ENCODE data around the gene FAM98B.

Gene FAM98B

DNA sequence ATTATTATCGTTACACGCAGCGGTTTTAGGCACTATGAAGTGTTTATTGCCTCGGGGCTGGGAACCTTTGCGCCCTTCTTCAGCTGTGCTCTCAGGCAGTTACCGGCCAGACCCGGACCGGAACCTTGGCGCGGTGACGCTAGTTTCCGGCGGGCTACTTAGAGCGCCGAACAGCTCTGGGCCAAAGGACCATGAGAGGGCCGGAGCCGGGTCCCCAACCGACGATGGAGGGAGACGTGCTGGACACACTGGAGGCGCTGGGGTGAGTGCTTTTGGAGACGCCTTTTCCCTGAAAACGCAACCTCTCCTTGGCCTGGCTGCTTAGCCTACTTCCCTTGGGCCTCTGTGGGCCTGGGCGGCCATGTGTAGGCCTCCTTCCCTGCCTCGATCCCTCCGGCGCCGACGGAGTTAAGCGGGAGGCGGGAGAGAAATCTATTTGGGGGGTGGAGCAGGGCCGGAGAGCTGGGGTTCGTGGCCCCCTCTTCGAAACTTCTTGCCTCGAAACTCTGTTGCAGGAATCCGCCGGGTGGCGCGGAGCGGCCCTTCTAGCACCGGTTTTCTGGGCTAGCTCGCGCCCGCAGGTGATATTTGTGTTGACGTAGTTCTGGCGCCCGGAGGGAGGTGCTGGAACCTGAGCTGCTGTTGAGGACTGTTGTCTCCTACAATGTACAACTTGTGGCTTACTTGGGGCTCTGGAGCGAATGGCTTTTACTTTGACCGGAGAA, at the start of gene FAM98B:
TSS of gene FAM98B (plus strand) at position 157 of the 725 bp plus-strand sequence. CDS start at position 192, 35 bp downstream.
- Histone ChIP-seq H3K4me3 (peak within 1 kb of the TSS; percentile 69 to 92 (median 88)), H3K9me3 (replicated peaks in 1 of 11) (no peaks in the 10 kb centered on the region), H3K4me2 (peak within 1 kb of the TSS; percentile 77 to 98 (median 94)), H3K4me1 (peaks cover 14 to 25% (median 19%) of the 10 kb centered on the region in 10 experiments), H3K36me3 (peaks cover 0 to 28% (median 15%) of the 10 kb centered on the region in 11 experiments; a peak in 19 of 22 replicates), H3K9ac (peak within 1 kb of the TSS; percentile 86 to 97 (median 93)), H3K27ac (peak within 1 kb of the TSS; percentile 67 to 95 (median 91)), H4K20me1 (peaks cover 0 to 48% (median 22%) of the 10 kb centered on the region in 11 experiments; a peak in 16 of 22 replicates), H3K27me3 (no peaks in the 10 kb centered on the region)
- no peak for TF ChIP-seq Cebpa-rat (IDR thresholded peaks at IDR 0.05)

DNA sequence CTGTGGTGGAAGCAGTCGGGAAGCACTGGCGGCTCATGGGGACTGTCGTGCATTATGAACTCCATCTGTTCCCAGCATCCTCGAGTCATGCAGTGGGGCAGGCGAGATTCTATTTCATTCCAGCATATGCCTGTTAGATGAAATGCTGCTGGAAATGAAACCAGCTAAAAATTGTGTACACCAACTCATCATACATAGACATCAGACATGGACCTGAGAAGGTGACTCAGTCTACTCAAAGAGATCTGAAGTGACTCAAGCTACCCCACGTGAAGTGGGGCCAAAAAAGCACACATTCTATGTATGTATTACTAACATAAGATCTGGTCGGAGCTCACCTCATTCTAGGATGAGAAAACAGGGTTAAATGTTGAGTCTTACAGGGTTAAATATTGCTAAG, 47.5 kb upstream of the FAM98B start:
- Histone ChIP-seq H3K27me3 (no peaks in the 10 kb centered on the region), H3K27ac (no peak overlapping the region), H4K20me1 (no peaks in the 10 kb centered on the region), H3K4me1 (peaks cover 0 to 24% (median under 1%) of the 10 kb centered on the region in 10 experiments; a peak in 9 of 20 replicates), H3K9ac (no peak overlapping the region), H3K9me3 (replicated peaks in 1 of 11) (peaks cover 0 to 16% (median 3%) of the 10 kb centered on the region in 11 experiments; a peak in 5 of 22 replicates), H3K36me3 (peaks cover 0 to 6% (median 0%) of the 10 kb centered on the region in 11 experiments; a peak in 1 of 22 replicates), H3K4me3 (no peak overlapping the region), H3K4me2 (peak overlapping the region in 1 of 11 experiments; percentile 20; a peak in 1 of 22 replicates)
- TF ChIP-seq Cebpa-rat (IDR thresholded peaks at IDR 0.05), result no peak

DNA sequence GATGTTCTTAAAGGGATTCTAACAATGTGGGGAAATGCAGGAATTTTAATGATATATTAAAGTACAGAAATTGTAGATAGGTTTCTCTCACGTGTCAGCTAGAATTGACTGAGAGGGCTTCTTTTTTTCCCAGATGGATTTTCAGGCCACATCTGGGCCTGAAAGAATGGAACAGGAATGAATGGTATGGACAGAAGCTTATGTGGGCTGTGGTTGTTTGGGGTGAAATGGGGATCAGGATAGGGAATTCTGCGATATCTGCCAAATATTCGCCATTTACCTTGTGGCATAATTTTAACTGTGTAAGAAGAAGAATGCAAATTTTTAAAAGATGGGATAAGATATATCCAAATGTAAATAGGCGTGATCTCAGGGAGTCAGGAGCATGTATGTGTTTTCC, 45.4 kb upstream of the FAM98B start:
- no peak for TF ChIP-seq Cebpa-rat (IDR thresholded peaks at IDR 0.05)
- peaks cover 4 to 45% (median 11%) of the 10 kb centered on the region in 10 experiments; a peak in 16 of 20 replicates for H3K4me1 ChIP-seq
- no peak overlapping the region for H3K4me3 ChIP-seq
- 0 out of 22 replicates have a peak, but pooled peaks cover 0 to 1% (median 0%) of the 10 kb centered on the region in 11 experiments for H3K9me3 ChIP-seq (replicated peaks in 1 of 11)
- no peaks in the 10 kb centered on the region for H3K36me3 ChIP-seq
- H4K20me1 ChIP-seq, result no peaks in the 10 kb centered on the region
- H3K27ac ChIP-seq, result no peak overlapping the region
- H3K9ac ChIP-seq, result no peak overlapping the region
- H3K27me3 ChIP-seq, result no peaks in the 10 kb centered on the region
- no peak overlapping the region for H3K4me2 ChIP-seq

DNA sequence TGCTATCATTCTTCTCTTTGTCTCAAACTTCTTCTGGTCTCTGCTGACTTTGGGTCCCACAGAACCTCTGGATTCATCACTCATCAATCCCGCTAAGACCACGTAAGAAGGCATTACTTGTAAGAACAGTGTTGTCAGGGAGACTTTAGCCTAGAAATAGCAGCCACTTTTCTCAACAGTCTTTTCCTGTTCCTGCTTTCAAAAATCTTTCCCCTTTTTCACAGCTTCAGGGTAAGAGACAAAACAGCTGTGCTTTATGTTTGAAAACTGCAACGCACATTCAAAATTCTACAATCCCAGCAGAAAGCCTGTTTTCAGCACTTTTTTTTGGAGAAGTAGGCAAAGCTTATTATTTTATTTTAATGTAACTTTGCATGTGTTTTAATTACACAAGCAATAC, 42.0 kb upstream of the FAM98B start:
- peak overlapping the region in 2 of 10 experiments; percentile 14 to 17; a peak in 2 of 20 replicates for H3K4me3 ChIP-seq
- H3K4me1 ChIP-seq, result peaks cover 4 to 41% (median 11%) of the 10 kb centered on the region in 10 experiments; a peak in 16 of 20 replicates
- H3K4me2 ChIP-seq, result peak overlapping the region; percentile 4 to 89 (median 28); a peak in 19 of 22 replicates
- H3K27ac ChIP-seq, result peak overlapping the region in 3 of 11 experiments; percentile 59 to 83 (median 74); a peak in 7 of 22 replicates
- H3K9me3 ChIP-seq (replicated peaks in 1 of 11), result no peaks in the 10 kb centered on the region
- no peaks in the 10 kb centered on the region for H3K27me3 ChIP-seq
- H3K36me3 ChIP-seq, result no peaks in the 10 kb centered on the region
- H3K9ac ChIP-seq, result peak overlapping the region in 4 of 11 experiments; percentile 30 to 66 (median 52); a peak in 7 of 22 replicates
- H4K20me1 ChIP-seq, result no peaks in the 10 kb centered on the region
- no peak for TF ChIP-seq Cebpa-rat (IDR thresholded peaks at IDR 0.05)

DNA sequence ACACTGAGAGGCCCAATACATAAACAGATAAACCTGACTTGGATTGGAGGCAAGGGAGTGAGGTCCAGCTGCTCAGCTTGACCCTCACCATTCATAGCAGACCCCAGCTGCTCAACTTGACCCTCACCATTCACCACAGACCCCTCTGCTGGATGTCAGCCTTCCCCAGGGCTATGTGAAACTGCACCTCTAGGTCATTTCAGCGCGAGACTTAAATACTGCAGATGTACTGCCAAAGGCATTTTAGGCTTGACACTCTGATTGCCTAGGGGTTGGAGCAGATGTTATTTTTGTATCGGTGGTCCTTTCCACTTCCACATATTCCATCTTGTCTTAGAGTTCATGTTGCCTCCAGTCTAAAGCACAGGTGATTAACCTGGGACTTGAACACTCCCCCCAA, 41.5 kb upstream of the FAM98B start:
- no peaks in the 10 kb centered on the region for H3K36me3 ChIP-seq
- TF ChIP-seq Cebpa-rat (IDR thresholded peaks at IDR 0.05), result no peak
- peak overlapping the region in 7 of 11 experiments; percentile 4 to 89 (median 63); a peak in 12 of 22 replicates for H3K4me2 ChIP-seq
- no peaks in the 10 kb centered on the region for H3K9me3 ChIP-seq (replicated peaks in 1 of 11)
- no peaks in the 10 kb centered on the region for H4K20me1 ChIP-seq
- H3K27ac ChIP-seq, result peak overlapping the region in 3 of 11 experiments; percentile 59 to 83 (median 74); a peak in 6 of 22 replicates
- no peaks in the 10 kb centered on the region for H3K27me3 ChIP-seq
- H3K4me3 ChIP-seq, result no peak overlapping the region
- H3K4me1 ChIP-seq, result peaks cover 4 to 41% (median 11%) of the 10 kb centered on the region in 10 experiments; a peak in 16 of 20 replicates
- peak overlapping the region in 3 of 11 experiments; percentile 48 to 69 (median 66); a peak in 5 of 22 replicates for H3K9ac ChIP-seq

DNA sequence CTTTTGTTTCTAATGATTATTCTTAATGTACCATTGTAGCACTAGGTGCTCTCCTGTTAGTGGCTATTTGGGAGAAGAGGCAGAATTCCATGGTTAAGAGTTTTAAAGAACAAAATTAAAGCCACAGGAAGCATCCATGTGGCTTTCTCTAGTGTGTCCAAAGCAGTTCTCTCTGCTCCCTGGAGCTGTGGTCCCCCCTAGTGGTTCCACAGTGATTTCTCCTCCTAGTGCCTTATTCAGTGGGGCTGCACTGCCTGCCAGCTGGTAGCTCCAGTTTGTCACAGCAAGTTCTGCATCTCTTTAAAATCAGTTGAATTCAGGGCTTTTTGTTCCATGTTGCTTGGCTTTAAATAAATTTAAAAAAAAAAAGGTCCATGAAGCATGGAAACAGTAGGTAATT, 39.6 kb upstream of the FAM98B start:
- Histone ChIP-seq H3K4me3 (no peak overlapping the region), H3K9ac (no peak overlapping the region), H3K4me1 (peaks cover 4 to 41% (median 11%) of the 10 kb centered on the region in 10 experiments; a peak in 16 of 20 replicates), H3K27me3 (no peaks in the 10 kb centered on the region), H3K4me2 (peak overlapping the region in 1 of 11 experiments; percentile 8; a peak in 2 of 22 replicates), H3K36me3 (no peaks in the 10 kb centered on the region), H4K20me1 (no peaks in the 10 kb centered on the region), H3K9me3 (replicated peaks in 1 of 11) (peaks cover 0 to 6% (median 0%) of the 10 kb centered on the region in 11 experiments; a peak in 1 of 22 replicates), H3K27ac (no peak overlapping the region)
- TF ChIP-seq Cebpa-rat (IDR thresholded peaks at IDR 0.05), result no peak

DNA sequence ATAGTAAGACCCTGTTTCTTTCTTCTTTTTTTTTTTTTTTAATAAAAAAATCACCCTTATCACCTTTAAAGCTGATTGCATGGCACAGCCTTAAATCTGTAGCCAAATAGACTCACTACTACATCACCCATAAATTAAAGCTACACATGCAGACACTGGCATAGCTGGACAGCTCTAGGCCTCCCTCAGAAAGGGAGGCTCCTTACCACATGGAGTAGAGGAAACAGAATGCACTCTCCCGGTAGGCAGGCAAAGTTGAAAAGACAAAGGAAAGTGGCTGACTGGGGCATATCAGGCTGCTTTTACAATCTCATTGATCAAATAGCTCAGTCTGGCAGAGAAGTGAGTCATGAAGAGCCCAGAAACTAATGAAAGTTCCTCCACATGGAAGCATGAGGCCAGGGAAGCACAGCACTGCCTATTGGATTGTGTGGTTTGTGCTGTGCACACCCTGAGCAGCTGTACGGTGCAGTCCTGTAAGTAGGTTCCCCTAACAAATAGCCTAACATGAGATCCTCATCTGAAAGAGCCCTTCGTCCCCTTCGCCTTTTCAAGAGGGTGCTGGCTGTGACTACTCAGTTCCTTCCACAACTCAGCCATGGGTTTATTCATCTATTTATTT, 32.7 kb upstream of the FAM98B start:
- Histone ChIP-seq H3K36me3 (no peaks in the 10 kb centered on the region), H3K27me3 (no peaks in the 10 kb centered on the region), H3K4me2 (no peak overlapping the region), H3K4me1 (no peaks in the 10 kb centered on the region), H3K9ac (no peak overlapping the region), H4K20me1 (no peaks in the 10 kb centered on the region), H3K4me3 (no peak overlapping the region), H3K9me3 (replicated peaks in 1 of 11) (peaks cover 0 to 13% (median 0%) of the 10 kb centered on the region in 11 experiments; a peak in 3 of 22 replicates), H3K27ac (no peak overlapping the region)
- no peak for TF ChIP-seq Cebpa-rat (IDR thresholded peaks at IDR 0.05)

DNA sequence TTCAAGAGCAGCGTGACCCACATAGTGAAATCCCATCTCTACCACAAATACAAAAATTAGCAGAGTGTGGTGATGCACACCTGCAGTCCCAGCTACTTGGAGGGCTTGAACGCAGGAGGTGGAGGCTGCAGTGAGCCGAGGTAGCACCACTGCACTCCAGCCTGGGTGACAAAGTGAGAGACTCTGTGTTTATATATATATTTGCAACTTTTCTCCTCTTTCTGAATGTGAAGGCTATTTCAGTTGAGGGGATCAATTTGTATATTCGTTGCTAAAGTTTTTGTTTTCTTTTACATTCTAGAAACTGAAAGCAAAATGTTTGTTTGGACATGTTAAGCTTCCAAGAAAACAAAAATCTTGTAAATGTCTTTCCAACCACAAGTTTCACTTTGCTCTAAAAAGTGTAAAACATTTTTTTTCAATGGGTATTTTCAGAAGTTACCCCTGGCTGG, 29.8 kb upstream of the FAM98B start:
- H3K4me2 ChIP-seq, result no peak overlapping the region
- no peaks in the 10 kb centered on the region for H3K27me3 ChIP-seq
- H3K27ac ChIP-seq, result no peak overlapping the region
- H3K36me3 ChIP-seq, result no peaks in the 10 kb centered on the region
- H3K4me3 ChIP-seq, result no peak overlapping the region
- no peaks in the 10 kb centered on the region for H3K4me1 ChIP-seq
- no peak for TF ChIP-seq Cebpa-rat (IDR thresholded peaks at IDR 0.05)
- no peaks in the 10 kb centered on the region for H4K20me1 ChIP-seq
- peaks cover 0 to 7% (median 0%) of the 10 kb centered on the region in 11 experiments; a peak in 2 of 22 replicates for H3K9me3 ChIP-seq (replicated peaks in 1 of 11)
- H3K9ac ChIP-seq, result no peak overlapping the region

DNA sequence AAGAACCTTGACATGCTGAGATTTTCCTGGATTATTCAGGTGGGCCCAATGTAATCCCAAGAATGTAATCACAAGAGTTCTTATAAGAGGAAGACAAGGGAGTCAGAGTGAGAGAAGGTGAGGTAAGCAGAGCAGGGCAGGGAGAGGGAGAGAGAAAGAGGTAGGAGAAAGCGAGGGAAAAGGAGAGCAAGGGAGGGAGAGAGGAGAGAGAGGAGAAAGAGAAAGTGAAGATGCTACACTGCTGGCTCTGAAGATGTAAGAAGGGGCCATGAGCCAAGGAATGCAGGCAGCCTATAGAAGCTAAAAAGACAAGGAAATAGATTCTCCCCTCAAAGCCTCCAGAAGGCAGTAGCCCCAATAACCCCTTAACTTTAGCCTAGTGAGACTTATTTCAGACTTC, 28.7 kb upstream of the FAM98B start:
- H3K4me1 ChIP-seq, result no peaks in the 10 kb centered on the region
- H3K27me3 ChIP-seq, result no peaks in the 10 kb centered on the region
- no peak overlapping the region for H3K9ac ChIP-seq
- H3K36me3 ChIP-seq, result no peaks in the 10 kb centered on the region
- no peak overlapping the region for H3K4me2 ChIP-seq
- TF ChIP-seq Cebpa-rat (IDR thresholded peaks at IDR 0.05), result no peak
- peaks cover 0 to 7% (median 0%) of the 10 kb centered on the region in 11 experiments; a peak in 2 of 22 replicates for H3K9me3 ChIP-seq (replicated peaks in 1 of 11)
- H3K27ac ChIP-seq, result no peak overlapping the region
- H3K4me3 ChIP-seq, result no peak overlapping the region
- H4K20me1 ChIP-seq, result no peaks in the 10 kb centered on the region

All from BLaER1 treated with 17β-estradiol and CSF1 and Interleukin-3, amounts not matched to agents 10 nM and 100 nM (cell line).